NCI-H1105 treated with DMSO at 0.1 percent for 48 hours (cell line): ENCODE measurements around the gene LIMA1.
"Not testable (repeated sequence)": the region's sequence is repeated elsewhere in the genome, so short reads cannot be mapped to it uniquely, and the experiment has no call there.

ENCODE experiments used
- DNase-seq: peaks from one replicate; lab custom pipeline; 2025; lab: John Stamatoyannopoulos, UW

LIMA1 gene

DNA sequence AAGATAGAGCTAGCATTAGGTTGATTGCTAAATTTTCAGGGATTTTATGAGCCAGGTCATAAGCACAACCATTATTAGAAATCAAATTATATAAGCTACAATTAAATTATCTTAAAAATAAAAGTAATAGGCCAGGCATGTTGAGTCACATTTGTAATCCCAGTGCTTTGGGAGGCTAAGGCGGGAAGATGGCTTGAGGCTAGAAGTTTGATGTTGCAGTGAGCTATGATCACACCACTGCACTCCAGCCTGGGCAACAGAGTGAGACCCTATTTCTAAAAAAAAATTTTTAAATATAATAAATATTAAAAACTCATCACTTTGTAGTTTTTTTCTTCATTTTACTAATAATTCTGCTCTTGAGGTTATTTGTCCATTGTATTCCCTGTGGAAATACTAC lies 1.9 kb upstream of the LIMA1 start:
- no peak for DNase-seq

DNA sequence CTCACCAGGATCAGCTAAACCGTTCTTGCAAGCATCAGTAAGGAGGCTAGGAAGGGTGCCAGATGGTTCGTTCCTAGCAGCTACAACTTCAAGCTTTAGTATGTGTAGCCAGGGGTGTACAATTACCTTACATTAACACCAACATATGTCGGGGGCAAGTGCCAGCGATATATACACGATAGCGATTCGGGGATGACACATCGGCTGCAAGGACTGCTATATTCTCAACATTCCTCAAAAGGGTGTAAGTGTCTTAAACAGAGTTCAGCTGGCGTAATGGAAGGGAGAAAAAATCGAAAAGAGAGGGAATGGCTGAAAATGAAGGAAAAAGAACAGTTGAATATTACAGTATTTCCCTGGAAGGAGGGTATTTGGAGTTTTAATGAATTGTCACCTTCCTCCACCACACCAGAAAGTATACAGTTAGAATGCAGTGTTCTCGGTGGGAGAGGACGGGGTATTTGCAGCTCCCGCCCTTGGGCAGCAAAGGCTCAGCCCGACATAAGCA lies 545 bp downstream of the LIMA1 start:
- DNase-seq, result peak; percentile 0

DNA sequence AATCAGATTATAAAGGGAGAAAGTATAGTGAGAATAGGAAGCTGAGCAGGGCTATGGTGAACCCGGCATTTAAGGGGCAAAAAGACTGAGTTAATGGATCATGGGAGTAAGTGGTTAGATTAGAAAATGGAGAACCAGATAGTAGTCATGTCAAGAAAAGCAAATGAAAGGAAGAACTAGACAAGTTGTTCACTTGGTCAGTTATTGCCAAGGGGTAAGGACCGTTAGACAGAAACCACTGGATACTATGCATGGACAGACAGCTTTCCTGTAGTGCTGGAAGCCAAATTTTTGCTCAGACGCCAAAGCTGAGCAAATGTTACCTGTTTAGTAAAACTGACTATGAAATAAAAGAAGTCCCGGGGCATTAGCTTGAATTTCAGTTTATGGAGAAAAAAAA lies 3.8 kb downstream of the LIMA1 start:
- no peak for DNase-seq

DNA sequence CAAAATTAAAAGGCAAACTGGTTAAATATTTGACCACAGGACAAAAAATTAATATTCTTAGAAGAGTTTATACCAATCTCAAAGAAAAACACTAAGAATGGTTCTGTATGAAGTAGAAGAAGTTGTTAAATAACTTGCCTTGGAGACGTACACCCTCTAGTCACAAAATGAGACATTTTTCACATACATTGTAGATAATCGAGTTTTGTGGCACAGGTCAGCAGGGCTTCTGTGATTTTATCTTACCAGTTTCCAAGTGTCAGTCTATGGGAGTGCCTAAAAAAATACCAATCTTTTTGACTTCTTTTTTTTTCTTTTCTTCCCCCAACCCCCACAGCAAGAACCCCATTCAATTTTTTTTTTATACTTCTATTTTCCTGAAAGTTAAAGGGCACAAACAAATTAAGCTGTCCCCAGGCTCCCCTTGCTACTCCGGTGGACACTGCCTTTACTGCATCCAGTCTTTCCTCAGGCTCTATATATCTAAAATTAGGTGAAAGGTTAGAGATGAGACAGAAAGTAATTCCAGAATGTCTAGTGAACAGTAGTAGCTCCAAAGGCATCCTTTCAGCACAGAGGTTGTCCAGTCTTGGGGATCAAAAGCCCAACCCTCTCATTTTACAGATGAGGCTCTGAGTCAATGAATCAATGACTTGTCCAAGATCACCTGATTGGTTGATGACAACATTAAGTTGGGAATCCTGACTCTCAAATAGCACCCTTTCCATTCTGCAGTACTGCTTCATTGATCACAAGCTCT lies 6.2 kb downstream of the LIMA1 start:
- no peak for DNase-seq

DNA sequence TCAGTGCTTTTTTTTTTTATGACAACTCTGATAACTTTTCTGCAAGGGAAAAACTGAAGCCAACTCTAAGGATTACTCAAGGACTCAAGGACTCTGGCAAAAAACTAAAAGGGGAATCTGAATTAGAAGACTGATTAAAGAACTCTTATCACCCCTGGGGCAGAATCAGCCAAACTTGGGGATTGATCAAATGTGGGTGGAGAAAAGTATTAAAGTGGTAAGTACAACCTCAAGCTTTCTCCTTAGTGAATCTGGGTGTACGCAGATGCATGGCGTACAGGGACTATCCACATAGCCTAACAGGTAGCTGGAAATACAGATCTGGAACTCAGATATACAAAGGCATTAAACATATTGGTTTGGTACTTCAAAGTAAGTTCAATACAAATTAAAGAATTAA lies 7.3 kb downstream of the LIMA1 start:
- no peak for DNase-seq

DNA sequence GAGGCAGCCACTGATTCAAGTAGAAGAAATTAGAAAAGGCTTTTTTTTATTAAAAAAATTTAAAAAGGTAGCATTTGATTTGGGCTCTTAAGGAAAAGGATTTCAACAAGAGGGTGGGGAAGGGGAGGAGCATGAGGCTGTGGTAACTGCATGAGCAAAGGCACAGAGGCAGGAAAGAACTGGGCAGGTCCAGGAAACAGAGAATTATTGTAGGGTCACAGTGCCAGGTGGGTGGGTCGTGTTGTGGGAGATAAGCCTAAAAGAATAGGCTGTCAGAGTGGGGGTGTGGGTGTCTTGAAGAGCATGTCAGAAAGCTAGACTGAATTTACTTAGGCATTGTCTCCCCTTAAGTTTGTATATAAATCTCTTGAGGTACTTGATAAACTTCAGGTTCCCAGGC lies 7.8 kb downstream of the LIMA1 start:
- DNase-seq, result no peak

DNA sequence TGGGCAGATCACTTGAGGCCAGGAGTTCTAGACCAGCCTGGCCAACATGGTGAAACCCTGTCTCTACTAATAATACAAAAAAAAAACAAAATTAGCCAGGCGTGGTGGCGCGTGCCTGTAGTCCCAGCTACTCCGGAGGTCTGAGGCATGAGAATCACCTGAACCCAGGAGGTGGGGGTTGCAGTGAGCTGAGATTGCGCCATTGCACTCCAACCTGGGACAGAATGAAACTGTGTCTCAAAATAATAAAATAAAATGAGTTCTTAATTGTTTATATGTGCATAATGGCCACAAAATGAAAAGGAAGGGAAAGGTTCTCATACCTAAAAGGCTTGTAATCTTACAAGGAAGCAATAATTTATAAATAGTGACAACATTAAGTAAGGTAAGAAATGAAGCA lies 8.2 kb downstream of the LIMA1 start:
- not testable (repeated sequence) for DNase-seq

DNA sequence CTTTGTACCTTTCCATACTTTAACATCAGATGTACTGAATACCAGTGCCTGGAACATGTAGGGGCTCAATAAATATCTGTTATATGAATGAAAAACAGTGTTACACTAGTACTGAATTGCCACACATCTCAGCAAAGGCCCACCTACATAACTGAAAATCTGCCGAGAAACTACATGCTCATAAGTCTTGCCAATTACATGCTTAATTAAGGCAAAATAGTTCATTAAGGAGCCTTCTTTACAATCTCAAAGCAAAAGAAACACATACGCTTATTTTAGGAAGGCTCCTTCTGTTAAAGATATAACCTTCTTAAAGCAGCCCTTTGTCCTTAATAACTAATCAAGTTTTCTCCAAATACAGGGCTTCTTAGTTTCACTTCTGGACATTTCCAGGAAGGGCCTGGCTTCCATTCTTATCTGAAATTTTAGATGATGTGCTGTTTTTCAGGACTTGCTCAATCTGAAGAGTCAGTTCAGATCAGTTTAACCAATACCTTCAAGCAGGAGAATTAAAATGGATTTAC lies 11.5 kb downstream of the LIMA1 start:
- DNase-seq, result no peak

DNA sequence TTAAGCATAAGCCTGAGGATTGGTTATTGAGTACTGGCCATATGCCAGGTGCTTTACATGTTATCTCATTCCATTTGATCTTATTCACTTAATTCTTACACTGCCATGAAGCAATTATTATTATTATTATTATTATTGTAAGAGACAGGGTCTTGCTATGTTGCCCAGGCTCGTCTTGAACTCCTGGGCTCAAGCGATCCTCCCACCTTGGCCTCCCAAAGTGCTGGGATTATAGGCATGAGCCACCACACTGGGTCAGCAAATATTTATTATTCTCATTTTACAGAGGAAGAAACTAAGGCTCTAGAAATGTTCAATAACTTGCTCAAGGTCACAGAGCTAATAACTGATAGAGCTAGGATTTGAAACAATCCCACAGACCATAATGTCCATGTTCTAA lies 14.8 kb downstream of the LIMA1 start:
- DNase-seq, result no peak

DNA sequence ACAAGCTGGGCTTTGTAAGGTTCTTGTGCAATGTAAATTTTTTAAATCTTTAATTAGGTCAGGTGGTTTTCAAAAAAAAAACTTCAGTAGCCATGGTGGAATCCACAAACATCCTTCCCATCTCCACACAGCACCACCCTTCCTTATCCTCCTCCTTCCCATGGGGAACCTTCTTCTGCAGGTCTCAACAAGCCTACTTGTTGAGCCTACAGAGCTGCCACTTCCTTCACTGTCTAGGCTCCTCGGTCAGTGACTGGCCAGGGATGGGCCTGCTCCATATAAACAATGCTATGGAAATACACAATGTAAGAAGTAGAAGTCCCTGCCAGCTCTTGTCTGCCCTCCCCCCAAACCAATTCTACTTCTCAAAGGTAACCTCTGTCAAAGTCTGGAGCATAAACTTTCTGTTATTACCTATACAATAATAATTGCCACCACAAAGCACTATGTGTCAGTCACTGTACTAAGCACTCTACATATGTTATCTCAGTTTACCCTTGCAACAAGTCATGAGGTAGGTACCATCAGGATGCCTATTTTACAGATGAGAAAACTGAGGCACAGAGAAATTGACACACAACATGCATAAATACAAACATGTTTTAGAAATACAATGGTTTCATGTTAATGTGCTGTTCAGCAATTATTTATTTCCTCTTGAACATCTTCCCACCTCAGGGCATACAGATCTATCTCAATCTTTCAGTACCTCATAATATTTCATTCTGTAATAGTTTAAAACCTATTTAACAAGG lies 17.4 kb downstream of the LIMA1 start:
- DNase-seq, result no peak

DNA sequence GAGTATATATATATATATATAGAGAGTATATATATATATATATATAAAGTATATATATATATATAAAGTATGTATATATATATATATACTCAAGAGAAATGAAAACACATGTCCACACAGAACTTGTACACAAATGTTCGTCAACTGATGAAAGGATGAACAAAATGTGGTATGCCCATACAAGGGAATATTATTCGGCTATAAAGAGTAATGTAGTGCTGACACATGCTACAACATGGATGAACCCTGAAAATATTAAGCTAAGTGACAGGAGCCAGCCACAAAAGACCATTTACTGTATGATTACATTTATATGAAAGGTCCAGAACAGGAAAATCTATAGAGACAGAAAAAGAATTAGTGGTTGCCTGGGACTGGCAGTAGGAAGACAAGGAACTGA lies 19.5 kb downstream of the LIMA1 start:
- no peak for DNase-seq

DNA sequence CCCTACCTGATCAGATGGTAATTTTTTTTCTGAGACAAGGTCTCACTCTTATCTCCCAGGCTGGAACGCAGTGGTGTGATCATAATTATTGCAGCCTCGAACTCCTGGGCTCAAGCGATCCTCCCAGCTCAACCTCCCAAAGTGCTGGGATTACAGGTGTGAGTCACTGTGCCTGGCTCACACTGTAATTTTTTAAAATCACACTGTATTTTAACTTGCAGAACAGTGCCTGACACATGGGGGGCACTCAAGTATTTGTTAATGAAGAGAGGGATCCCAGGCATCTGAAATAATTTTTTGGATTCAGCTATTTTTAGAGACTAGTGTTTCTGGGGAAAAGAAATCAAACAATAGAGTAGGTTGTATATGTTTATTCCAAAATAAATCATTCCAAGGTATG lies 21.7 kb downstream of the LIMA1 start:
- no peak for DNase-seq

DNA sequence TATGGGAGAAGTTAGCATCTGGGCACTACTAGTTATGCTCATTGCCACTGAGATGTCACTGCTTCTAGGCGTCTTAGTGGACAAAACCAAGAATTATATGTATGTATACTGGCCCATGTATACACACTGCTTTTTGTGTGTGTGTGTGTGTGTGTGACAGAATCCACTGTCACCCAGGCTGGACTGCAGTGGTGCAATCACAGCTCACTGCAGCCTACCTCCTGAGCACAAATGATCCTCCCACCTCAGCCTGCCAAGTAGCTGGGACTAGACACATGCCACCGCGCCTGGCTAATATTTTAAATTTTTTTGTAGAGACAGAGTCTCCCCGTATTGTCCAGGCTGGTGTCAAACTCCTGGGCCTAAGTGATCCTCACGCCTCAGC lies 25.2 kb downstream of the LIMA1 start:
- no peak for DNase-seq

DNA sequence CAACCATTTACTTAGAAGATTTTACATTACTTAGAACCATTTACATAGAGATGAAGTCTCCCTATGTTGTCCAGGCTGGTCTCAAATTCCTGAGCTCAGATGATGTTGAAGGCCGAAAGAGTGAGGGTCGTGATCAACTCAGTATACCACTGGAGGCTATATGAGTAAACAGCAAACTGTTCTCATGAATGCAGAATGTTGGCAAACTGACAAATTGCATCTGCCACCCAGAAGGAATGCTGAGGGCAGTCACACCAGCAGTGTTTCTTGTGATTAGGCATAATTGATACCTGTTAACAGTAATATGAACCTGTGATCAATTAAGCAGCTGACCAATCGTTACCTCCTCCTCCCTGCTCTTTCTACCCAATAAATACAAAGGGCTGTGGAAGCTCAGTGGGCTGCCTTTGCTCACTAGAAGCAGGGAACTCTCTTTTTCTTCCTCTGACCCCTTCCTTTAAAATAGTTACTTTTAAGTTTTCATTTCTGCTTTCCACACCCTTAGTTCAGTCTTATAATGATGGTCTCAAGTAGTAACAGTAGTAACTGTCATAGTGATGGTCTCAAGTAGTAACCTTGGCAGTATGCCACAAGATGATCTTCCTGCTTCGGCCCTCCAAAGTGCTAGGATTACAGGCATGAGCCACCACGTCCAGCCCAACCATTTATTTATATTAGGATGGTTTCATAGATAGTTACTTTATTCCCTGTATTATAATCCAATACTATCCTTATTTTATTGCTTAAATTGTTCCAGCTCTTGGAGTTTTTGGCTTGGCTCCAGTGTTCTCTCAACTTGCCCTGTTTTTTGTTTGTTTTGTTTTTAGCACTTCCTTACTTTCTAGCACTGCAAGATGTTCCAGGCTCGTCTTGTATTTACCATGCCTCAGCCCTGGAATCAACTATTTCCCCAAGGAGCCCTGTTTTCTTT lies 25.8 kb downstream of the LIMA1 start:
- peak; percentile 16 for DNase-seq

DNA sequence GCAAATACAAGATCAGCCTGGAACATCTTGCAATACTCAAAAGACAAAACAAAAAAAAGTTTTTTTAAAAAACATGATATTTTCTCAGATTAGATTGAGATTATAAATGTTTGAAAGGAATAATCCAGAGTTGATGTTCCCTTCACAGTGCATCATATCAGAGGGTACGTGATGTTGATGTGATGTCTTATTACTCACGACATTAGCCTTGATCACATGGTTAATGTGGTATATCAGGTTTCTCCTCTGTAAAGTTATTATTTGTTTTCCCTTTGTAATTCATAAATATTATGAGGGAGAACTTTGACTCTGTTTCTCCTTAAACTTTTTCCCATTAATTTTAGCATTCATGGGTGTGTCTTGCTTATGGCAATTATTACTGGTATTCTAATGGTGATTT lies 26.6 kb downstream of the LIMA1 start:
- no peak for DNase-seq

DNA sequence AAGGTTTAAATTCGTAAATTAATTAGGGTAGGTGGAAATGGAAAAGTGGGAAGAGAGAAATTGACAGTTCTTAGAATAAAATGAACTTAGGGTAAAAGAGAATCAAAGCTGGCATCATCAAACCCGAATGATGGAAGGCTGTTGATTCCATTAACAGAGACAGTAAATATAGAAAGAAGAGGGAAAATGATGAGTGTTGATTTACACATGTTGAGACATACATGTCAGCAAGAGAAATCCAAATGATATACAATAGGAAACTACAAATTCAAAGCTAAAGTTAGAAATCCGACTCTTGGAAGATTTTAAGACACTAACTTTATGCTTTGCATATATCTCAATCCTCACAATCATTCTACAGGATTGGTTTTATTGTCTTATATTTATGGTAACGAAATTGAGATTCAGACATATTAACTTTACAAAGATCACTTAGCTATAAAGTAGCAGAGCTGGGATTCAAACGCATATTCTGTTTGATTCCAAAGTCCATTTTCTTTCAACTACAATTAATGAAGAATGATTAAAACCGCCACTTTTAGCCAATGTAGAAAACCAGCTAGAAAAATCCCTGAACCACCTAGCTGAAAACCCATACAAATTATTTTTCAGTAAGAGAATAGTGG lies 30.2 kb downstream of the LIMA1 start:
- no peak for DNase-seq

DNA sequence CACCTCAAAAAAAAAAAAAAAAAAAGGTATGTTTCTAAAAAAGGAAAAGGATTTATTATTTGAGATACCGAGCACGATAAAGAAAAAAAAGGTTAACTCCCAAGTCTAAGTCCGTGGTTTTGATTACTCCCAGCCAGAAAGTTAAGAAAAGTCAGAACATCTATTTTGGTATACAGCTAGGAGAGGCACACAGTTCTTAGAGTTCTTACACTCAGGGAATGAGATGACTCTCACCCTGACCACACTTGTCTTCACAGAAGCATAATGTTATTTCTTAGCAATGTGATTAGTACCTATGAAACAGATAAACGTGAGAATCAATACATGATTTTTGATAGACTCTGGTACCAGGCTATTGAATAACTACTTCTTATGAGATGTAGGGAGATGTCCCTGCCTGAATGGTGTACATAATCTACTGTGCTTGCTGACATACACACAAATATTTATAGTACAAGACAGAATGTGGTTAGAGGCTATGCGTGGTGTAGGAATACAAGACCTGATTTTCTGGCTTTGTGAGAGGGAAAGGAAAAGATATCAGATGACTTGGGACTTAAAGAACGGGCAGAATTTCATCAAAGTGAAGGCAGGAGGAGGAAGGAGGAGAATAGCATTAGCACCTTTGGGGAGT lies 31.6 kb downstream of the LIMA1 start:
- DNase-seq, result no peak

DNA sequence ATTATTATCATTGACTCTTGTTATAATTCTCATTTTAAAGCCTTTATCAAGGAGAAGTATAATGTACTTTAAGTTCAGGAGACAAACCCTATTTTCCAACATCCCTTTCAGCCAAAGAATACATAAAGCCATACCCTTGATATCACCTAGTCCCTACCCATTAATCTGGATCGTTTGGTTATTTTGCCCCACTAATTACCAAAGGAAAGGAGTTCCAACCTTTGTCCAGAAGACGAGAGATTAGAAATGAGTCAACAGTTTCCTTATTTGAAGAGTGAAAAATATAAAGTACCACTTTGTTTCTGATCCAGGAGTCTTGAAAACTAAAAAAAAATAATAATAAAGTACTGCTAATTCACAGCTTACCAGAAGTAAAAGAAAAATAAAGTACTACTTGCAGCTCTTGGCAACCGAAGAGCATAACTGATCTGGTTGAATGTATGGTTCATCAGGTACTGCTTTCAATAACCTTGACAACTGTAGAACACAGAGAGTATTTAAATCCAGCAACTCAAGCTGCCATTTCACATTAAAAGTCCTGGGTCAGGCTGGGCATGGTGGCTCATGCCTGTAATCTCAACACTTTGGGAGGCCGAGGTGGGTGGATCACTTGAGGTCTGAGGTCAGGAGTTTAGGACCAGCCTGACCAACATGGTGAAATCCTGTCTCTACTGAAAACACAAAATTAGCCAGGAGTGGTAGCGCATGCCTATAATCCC lies 33.7 kb downstream of the LIMA1 start:
- DNase-seq, result no peak

DNA sequence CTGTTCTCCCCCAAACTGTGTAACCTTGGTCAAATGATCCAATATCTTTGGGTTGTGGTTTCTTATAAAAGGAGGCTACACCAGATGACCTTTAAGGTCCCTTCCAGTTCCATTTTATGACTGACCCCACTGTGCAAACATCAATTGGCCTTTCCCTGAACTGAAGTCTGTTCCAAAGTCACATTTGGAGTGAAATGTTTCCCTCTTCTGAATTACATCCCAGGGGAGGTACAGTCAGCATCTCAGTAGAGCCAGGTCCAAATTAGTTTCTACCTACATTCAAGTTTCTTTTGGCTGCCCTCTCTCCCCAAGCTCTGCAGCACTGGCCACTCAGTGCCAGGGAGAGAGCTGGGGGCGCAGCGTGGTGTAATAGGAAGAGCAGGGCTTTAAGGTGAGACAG lies 34.4 kb downstream of the LIMA1 start:
- no peak for DNase-seq

DNA sequence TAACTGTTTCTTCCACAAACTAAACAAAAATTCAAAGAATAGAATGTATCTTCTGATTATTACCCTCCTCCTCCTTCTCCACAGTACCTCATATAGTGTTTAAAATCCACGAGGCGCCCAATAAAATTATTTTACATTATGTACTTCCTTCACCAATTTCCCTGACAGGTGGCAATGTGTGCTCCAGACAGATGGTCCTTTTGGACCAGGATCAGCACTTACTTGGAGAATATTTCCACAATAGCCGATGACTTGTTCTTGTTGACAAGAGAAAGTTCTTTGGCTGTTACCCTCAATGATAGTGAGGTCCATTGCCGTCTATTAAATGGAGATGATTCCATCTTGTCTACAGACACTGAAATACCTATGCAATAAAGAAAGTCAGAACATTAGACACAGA lies 34.9 kb downstream of the LIMA1 start:
- DNase-seq, result no peak

DNA sequence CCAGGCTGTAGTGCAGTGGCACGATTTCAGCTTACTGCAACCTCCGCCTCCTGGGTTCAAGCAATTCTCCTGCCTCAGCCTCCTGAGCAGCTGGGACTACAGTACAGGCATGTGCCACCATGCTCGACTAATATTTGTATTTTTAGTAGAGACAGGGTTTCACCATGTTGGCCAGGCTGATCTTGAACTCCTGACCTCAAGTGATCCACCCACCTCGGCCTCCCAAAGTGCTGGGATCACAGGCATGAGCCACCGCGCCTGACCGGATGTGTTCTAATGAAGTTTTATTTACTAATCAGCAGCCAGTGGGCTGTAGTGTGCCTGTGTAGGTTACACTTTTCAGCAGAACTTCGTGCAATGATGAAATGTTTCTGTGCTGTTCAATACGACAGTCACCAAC lies 35.7 kb downstream of the LIMA1 start:
- DNase-seq, result not testable (repeated sequence)
